HepG2 (cell line): ENCODE measurements around the gene UGGT1. TPM values are rescaled to one million over a fixed set of nuclear protein-coding genes. Genes with fewer than 3 reads are reported as not detected.

Experiments used
- ATAC-seq: fragments of 200-7000 bp; cut with Tn5 transposase; 3 replicates; pipeline ENCODE4 v1.9.1; 2020; ENCODE audit warnings: mild to moderate bottlenecking, moderate library complexity
- BruUV-seq: library from RNA; stranded (reverse); fragments of 400-500 nt; replicated peaks from 2 replicates; lab custom pipeline; 2021; lab: Mats Ljungman, UMichigan
- CTCF ChIA-PET: fragments of 300-600 bp; formaldehyde crosslinking; extraction: SDS; loops from one replicate; lab custom pipeline; 2021; ENCODE audit warnings: low total read pairs, inconsistent platforms, low intra/inter-chr PET ratio; lab: Yijun Ruan, JAX
- POLR2A ChIA-PET: fragments of 350-600 bp; sonication (Branson Sonifier 250); formaldehyde crosslinking; loops from one replicate; lab custom pipeline; 2020; ENCODE audit warnings: antibody characterized with exemption, inconsistent platforms; lab: Yijun Ruan, JAX
- DNase-seq: peaks from one replicate; pipeline ENCODE4 v3.0.0-alpha.2; 2015; ENCODE audit warnings: low spot score
- FAIRE-seq: peaks from 3 replicates; lab custom pipeline; 2011; peaks lifted over from hg19 to GRCh38; lab: Jason Lieb, UNC
- H2AFZ ChIP-seq: one replicate; pipeline ENCODE4 v1.6.1; 2011; ENCODE audit warnings: low read length, inconsistent platforms
- H3K27ac ChIP-seq: fragments of 300-600 bp; 3 replicates; pipeline ENCODE4 v1.8.0; 2011; ENCODE audit warnings: mixed run types, mild to moderate bottlenecking, mixed read lengths, low read length, inconsistent platforms; ENCODE audit not compliant: insufficient read depth; ENCODE audit errors: extremely low read length
- H3K27me3 ChIP-seq, 2 experiments: fragments of 200-600 bp in 1 of 2; 2 replicates in 1 of 2; 3 replicates in 1 of 2; pipeline versions ENCODE4 v1.6.0 to v1.8.0; 2011; ENCODE audit warnings: low read length in 2 of 2, mild to moderate bottlenecking in 2 of 2, moderate library complexity in 2 of 2, inconsistent platforms in 1 of 2; ENCODE audit not compliant: insufficient read depth in 2 of 2, control insufficient read depth in 1 of 2
- H3K36me3 ChIP-seq, 2 experiments: fragments of 200-600 bp in 1 of 2; replicated peaks in 1 of 2; 2 replicates in 1 of 2; 3 replicates in 1 of 2; pipeline versions ENCODE4 v1.5.1 to v1.8.0; 2011; ENCODE audit warnings: low read length in 2 of 2, inconsistent platforms in 1 of 2; ENCODE audit not compliant: insufficient read depth in 2 of 2, control insufficient read depth in 1 of 2
- H3K4me1 ChIP-seq: 2 replicates; pipeline ENCODE4 v1.5.1; 2012; ENCODE audit warnings: low read length, inconsistent platforms; ENCODE audit not compliant: insufficient read depth
- H3K4me2 ChIP-seq: 2 replicates; pipeline ENCODE4 v1.6.0; 2011; ENCODE audit warnings: low read depth, low read length, inconsistent platforms
- H3K4me3 ChIP-seq, 3 experiments: fragments of 200-600 bp in 1 of 3; sonication (generic), shearing (Covaris generic) in 1 of 3; replicated peaks in 1 of 3; 2 replicates each; pipeline ENCODE4 v1.5.1; 2011 to 2016; ENCODE audit warnings: low read length in 3 of 3, inconsistent platforms in 2 of 3, low read depth in 2 of 3, mild to moderate bottlenecking in 2 of 3, control low read depth in 1 of 3, mixed read lengths in 1 of 3; ENCODE audit not compliant: insufficient read depth in 1 of 3
- H3K79me2 ChIP-seq: one replicate; pipeline ENCODE4 v1.6.1; 2011; ENCODE audit warnings: low read length, inconsistent platforms; ENCODE audit not compliant: insufficient read depth
- H3K9ac ChIP-seq: 2 replicates; pipeline ENCODE4 v1.6.0; 2011; ENCODE audit warnings: mild to moderate bottlenecking, low read depth, low read length, inconsistent platforms; ENCODE audit not compliant: insufficient read depth
- H3K9me3 ChIP-seq: 2 replicates; pipeline ENCODE4 v1.5.1; 2012; ENCODE audit warnings: mild to moderate bottlenecking, low read length
- H4K20me1 ChIP-seq: 2 replicates; pipeline ENCODE4 v1.6.0; 2011; ENCODE audit warnings: inconsistent platforms, mild to moderate bottlenecking, low read length, moderate library complexity; ENCODE audit not compliant: insufficient read depth
- CCDC6 ChIP-seq: sonication (generic); formaldehyde crosslinking; IDR thresholded peaks from 2 replicates; pipeline ENCODE4 v1.8.1; 2022; ENCODE audit warnings: mild to moderate bottlenecking, missing genetic modification reagents, moderate library complexity
- CHD4 ChIP-seq: fragments of 200-600 bp; sonication (generic); IDR thresholded peaks from 2 replicates; pipeline ENCODE4 v1.7.0; 2017; ENCODE audit warnings: mild to moderate bottlenecking, low read length, borderline replicate concordance
- FOXA1 ChIP-seq, 2 experiments: fragments of 450-650 bp in 1 of 2; sonication (generic) in 1 of 2; formaldehyde crosslinking in 1 of 2; IDR thresholded peaks; 2 replicates each; pipeline versions ENCODE4 v1.4.0 to v1.6.1; 2016 to 2020; ENCODE audit warnings: missing genetic modification reagents in 1 of 2
- FOXK2 ChIP-seq: fragments of 450-650 bp; IDR thresholded peaks from 2 replicates; pipeline ENCODE4 v1.6.1; 2016
- KMT2A ChIP-seq: sonication (generic); formaldehyde crosslinking; IDR thresholded peaks from 2 replicates; pipeline ENCODE4 v1.4.0; 2020; ENCODE audit warnings: missing genetic modification reagents
- MAZ ChIP-seq, 2 experiments: sonication (generic) in 1 of 2; formaldehyde crosslinking in 1 of 2; IDR thresholded peaks; 2 replicates each; pipeline versions ENCODE4 v1.5.0 to v1.6.1; 2012 to 2020; ENCODE audit warnings: low read depth in 2 of 2, mild to moderate bottlenecking in 2 of 2, borderline replicate concordance in 1 of 2, improper control_type of control experiment in 1 of 2, low read length in 1 of 2, missing genetic modification reagents in 1 of 2, moderate library complexity in 1 of 2
- ZKSCAN8 ChIP-seq: IDR thresholded peaks from 2 replicates; pipeline ENCODE4 v1.6.1; 2016; ENCODE audit warnings: borderline replicate concordance, missing genetic modification reagents, missing compliant biosample characterization
- ZNF512B ChIP-seq: sonication (generic); formaldehyde crosslinking; IDR thresholded peaks from 2 replicates; pipeline ENCODE4 v1.5.1; 2020; ENCODE audit warnings: missing genetic modification reagents, mild to moderate bottlenecking, borderline replicate concordance
- ZNF660 ChIP-seq: sonication (generic); formaldehyde crosslinking; IDR thresholded peaks from 2 replicates; pipeline ENCODE4 v1.5.1; 2020; ENCODE audit warnings: mild to moderate bottlenecking, low read depth, missing genetic modification reagents, borderline replicate concordance
- ZNF800 ChIP-seq: sonication (generic); formaldehyde crosslinking; IDR thresholded peaks from 2 replicates; pipeline ENCODE4 v1.4.0; 2020; ENCODE audit warnings: missing genetic modification reagents
- ZNF850 ChIP-seq: sonication (generic); formaldehyde crosslinking; conservative IDR thresholded peaks from 2 replicates; pipeline ENCODE4 v1.9.0; 2021; ENCODE audit warnings: mild to moderate bottlenecking, missing genetic modification reagents
- ZSCAN25 ChIP-seq: sonication (generic); formaldehyde crosslinking; IDR thresholded peaks from 2 replicates; pipeline ENCODE4 v1.8.0; 2022; ENCODE audit warnings: mild to moderate bottlenecking, missing genetic modification reagents
- WGBS: methylation state at CpG from one replicate; pipeline ENCODE4 v1.1.6; 2017; ENCODE audit warnings: low lambda C conversion rate; 5-methylcytosine and 5-hydroxymethylcytosine counted together
- in situ Hi-C: cut with HindIII; loops from 2 replicates; pipeline ENCODE4 v1.10.0; 2017; ENCODE audit warnings: low pct_unique_long_range_greater_than_20kb; ENCODE audit not compliant: extremely low pct_ligation_motif_present
- intact Hi-C: fragments of 100-400 bp; cut with micrococcal nuclease; formaldehyde crosslinking; loops from one replicate; pipeline ENCODE4 v1.10.0; 2022; ENCODE audit not compliant: unreplicated experiment
- polyA plus RNA-seq, 8 experiments: library from polyadenylated mRNA; depleted of rRNA in 3 of 8; stranded (reverse) in 7 of 8; unstranded in 1 of 8; fragments of >200 nt; fragmentation: Illumina TruSeq in 4 of 8; extraction: Trizol in 4 of 8; gene quantifications; 2 replicates each; pipeline versions ENCODE4 v1.2.1 to v1.2.3, GENCODE V29; 2011 to 2016; ENCODE audit warnings: low read depth in 4 of 8, missing spikeins in 1 of 8, mixed read lengths in 1 of 8; ENCODE audit not compliant: insufficient read depth in 1 of 8
- total RNA-seq, 5 experiments: library from RNA; depleted of rRNA; stranded (reverse); fragments of >200 nt; fragmentation: Illumina TruSeq; extraction: Trizol; gene quantifications; 2 replicates each; pipeline ENCODE4 v1.2.3, GENCODE V29; 2016; ENCODE audit warnings: low read depth in 1 of 5

Gene UGGT1
- total and polyA plus RNA-seq, 2 of the 13 experiments (the other 11 are each of a cell fraction or from before 2014, with no cell fraction given), result 35.8 to 83.2 TPM

- TF ChIP-seq ZKSCAN8 (CRISPR knock-in tag), result no peak
- peak; percentile 4; the same call in 1 of the 2 replicates for TF ChIP-seq MAZ (IDR thresholded peaks at IDR 0.05; ENCODE audit: borderline replicate concordance, low read depth, low read length)
- no peak for TF ChIP-seq MAZ (CRISPR knock-in tag; IDR thresholded peaks at IDR 0.05; ENCODE audit: low read depth)
- TF ChIP-seq CCDC6, result 0 out of 2 replicates have a peak, but pooled peaks have one; percentile 9
- peak; percentile 71; the same call in 1 of the 2 replicates for TF ChIP-seq CHD4
- TF ChIP-seq ZNF660 (CRISPR knock-in tag), result no peak
These were observed 88.4 kb downstream of the UGGT1 start (continued) for GRCh38 chr2:128179461-128179755.

- no peak for ATAC-seq
- Histone ChIP-seq H3K4me3 (no peak overlapping the region), H2AFZ (no peak overlapping the region), H3K79me2 (no peaks in the 10 kb centered on the region), H3K27ac (peak overlapping the region; percentile 93), H4K20me1 (no peaks in the 10 kb centered on the region), H3K4me2 (no peak overlapping the region), H3K4me1 (peaks cover 47% of the 10 kb centered on the region), H3K9me3 (no peaks in the 10 kb centered on the region), H3K27me3 (no peaks in the 10 kb centered on the region), H3K36me3 (peaks cover 28 to 84% of the 10 kb centered on the region in 2 experiments), H3K9ac (no peak overlapping the region)
- ChIA-PET POLR2A (interaction anchor here (1.2 kb wide), 1 partner anchor 141 kb away, joined by 3 read pairs; no protein-coding TSS in a partner anchor), CTCF (interaction anchor here (2.8 kb wide), 1 partner anchor 53 kb away, joined by 30 read pairs; no protein-coding TSS in a partner anchor)
- intact Hi-C loops (no loop called here), in situ Hi-C loops (no loop called here)
- BruUV-seq, result no TSS peak
- WGBS, result 99% methylated on average over 4 of the region's 4 CpGs
- no peak for TF ChIP-seq KMT2A (CRISPR knock-in tag)
- DNase-seq, result no peak
- FAIRE-seq, result no peak
These were observed 89.0 kb downstream of the UGGT1 start for GRCh38 chr2:128180031-128180430.

- DNase-seq (no peak), ATAC-seq (no peak), FAIRE-seq (no peak)
- H3K27me3 ChIP-seq, result no peaks in the 10 kb centered on the region
- ChIA-PET CTCF (no interaction called here), POLR2A (interaction anchor here (1.0 to 2.7 kb wide), 2 partner anchors 10 to 124 kb away, joined by 3 to 8 read pairs; no protein-coding TSS in a partner anchor)
- no peak overlapping the region for H3K9ac ChIP-seq
- no peak overlapping the region for H3K4me2 ChIP-seq
- H3K4me1 ChIP-seq, result peaks cover 15% of the 10 kb centered on the region
- no peaks in the 10 kb centered on the region for H4K20me1 ChIP-seq
- H3K36me3 ChIP-seq, result peaks cover 24 to 77% of the 10 kb centered on the region in 2 experiments
- no peaks in the 10 kb centered on the region for H3K9me3 ChIP-seq
- intact Hi-C loops, result no loop called here
- no peak overlapping the region for H3K4me3 ChIP-seq
- no peak overlapping the region for H2AFZ ChIP-seq
- 98% methylated on average over 6 of the region's 6 CpGs for WGBS
- peak overlapping the region; percentile 1 for H3K27ac ChIP-seq
- H3K79me2 ChIP-seq, result no peaks in the 10 kb centered on the region
- BruUV-seq, result no TSS peak
- in situ Hi-C loops, result no loop called here
- TF ChIP-seq FOXA1 (IDR thresholded peaks at IDR 0.05), result no peak
- TF ChIP-seq FOXA1 (CRISPR knock-in tag; IDR thresholded peaks at IDR 0.05), result no peak
- no peak for TF ChIP-seq ZSCAN25
- TF ChIP-seq FOXK2, result no peak
- TF ChIP-seq ZNF800, result no peak
- no peak for TF ChIP-seq ZNF512B
- TF ChIP-seq ZNF850, result no peak
These were observed 94.6 kb downstream of the UGGT1 start for GRCh38 chr2:128185576-128185975.
